Ishikawa (cell line): ENCODE data around the gene DYNC1H1.

Experiments
- CEBPB ChIP-seq: IDR thresholded peaks from 2 replicates; pipeline ENCODE4 v1.6.1; 2012
- EP300 ChIP-seq: IDR thresholded peaks from 2 replicates; pipeline ENCODE4 v1.6.1; 2012; ENCODE audit warnings: borderline replicate concordance
- FOXM1 ChIP-seq: IDR thresholded peaks from 2 replicates; pipeline ENCODE4 v1.6.1; 2012; ENCODE audit warnings: low read depth, borderline replicate concordance
- NFIC ChIP-seq: IDR thresholded peaks from 2 replicates; pipeline ENCODE4 v1.6.1; 2012
- RAD21 ChIP-seq: IDR thresholded peaks from 2 replicates; pipeline ENCODE4 v1.6.1; 2012; ENCODE audit warnings: low read depth
- TAF1 ChIP-seq: IDR thresholded peaks from 2 replicates; pipeline ENCODE4 v1.6.1; 2012; ENCODE audit warnings: low read depth, mild to moderate bottlenecking
- YY1 ChIP-seq: IDR thresholded peaks from 2 replicates; pipeline ENCODE4 v1.6.1; 2012; ENCODE audit warnings: low read depth
- TF ChIP-seq, protein P1 (sequence below): IDR thresholded peaks from 2 replicates; pipeline ENCODE4 v1.6.1; 2012
- TF ChIP-seq, protein P2 (sequence below): IDR thresholded peaks from 2 replicates; pipeline ENCODE4 v1.6.1; 2012

DNA sequence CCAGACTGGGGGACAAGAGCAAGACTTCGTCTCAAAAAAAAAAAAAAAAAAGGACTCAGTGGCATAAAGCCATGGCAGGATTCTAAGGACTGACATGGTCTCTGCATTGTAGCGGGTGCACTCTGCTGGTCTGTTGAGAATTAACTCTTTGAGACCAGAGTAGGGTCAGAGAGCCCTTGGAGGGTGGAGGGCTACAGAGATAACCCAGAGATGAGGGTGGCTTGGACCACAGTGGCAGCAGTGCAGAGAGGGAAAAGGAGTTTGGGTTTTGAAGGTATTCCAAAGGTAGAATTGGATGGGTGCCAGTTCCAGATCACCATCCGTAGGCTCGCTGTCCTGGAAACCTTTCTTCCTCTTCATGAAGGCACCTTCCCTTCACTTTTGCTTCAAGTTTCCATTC is 14.3 kb upstream of the DYNC1H1 start:
- TF ChIP-seq, protein P1, sequence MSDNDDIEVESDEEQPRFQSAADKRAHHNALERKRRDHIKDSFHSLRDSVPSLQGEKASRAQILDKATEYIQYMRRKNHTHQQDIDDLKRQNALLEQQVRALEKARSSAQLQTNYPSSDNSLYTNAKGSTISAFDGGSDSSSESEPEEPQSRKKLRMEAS: no peak
- no peak for TF ChIP-seq CEBPB
- no peak for TF ChIP-seq YY1
- TF ChIP-seq FOXM1: no peak
- TF ChIP-seq TAF1: no peak
- TF ChIP-seq NFIC: no peak
- TF ChIP-seq EP300: no peak
- TF ChIP-seq, protein P2, sequence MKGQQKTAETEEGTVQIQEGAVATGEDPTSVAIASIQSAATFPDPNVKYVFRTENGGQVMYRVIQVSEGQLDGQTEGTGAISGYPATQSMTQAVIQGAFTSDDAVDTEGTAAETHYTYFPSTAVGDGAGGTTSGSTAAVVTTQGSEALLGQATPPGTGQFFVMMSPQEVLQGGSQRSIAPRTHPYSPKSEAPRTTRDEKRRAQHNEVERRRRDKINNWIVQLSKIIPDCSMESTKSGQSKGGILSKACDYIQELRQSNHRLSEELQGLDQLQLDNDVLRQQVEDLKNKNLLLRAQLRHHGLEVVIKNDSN: no peak
- no peak for TF ChIP-seq RAD21
